HL-60 (cell line): ENCODE measurements around the gene RPL13A.
A peak's percentile ranks its signal among the peaks of the same experiment; 100 is the strongest.

Experiments used
- DNase-seq, 2 experiments: peaks; one replicate each; pipeline ENCODE4 v3.0.0-alpha.2; 2010 to 2020; ENCODE audit warnings: low read depth in 1 of 2, low spot score in 1 of 2
- H3K27ac ChIP-seq: fragments of 250-450 bp; sonication (Bioruptor Pico); replicated peaks from 2 replicates; pipeline ENCODE4 v1.5.1; 2020; ENCODE audit warnings: mild to moderate bottlenecking, moderate library complexity
- H3K27me3 ChIP-seq: fragments of 250-450 bp; sonication (Bioruptor Pico); 2 replicates; pipeline ENCODE4 v1.5.1; 2021; ENCODE audit warnings: mild to moderate bottlenecking, moderate library complexity; ENCODE audit not compliant: insufficient read depth, poor library complexity, severe bottlenecking
- H3K4me3 ChIP-seq: replicated peaks from 2 replicates; pipeline ENCODE4 v1.5.1; 2011; ENCODE audit warnings: mild to moderate bottlenecking, control low read depth, low read length; ENCODE audit not compliant: insufficient read depth
- CTCF ChIP-seq: IDR thresholded peaks from one replicate; pipeline ENCODE4 v1.5.1; 2011; ENCODE audit warnings: low read length, control low read depth, inconsistent platforms; ENCODE audit not compliant: insufficient read depth
- GABPA ChIP-seq: IDR thresholded peaks from 2 replicates; pipeline ENCODE4 v1.6.1; 2012; ENCODE audit warnings: low read depth
- POLR2AphosphoS5 ChIP-seq: IDR thresholded peaks from 2 replicates; pipeline ENCODE4 v1.6.1; 2012; ENCODE audit warnings: low read depth
- REST ChIP-seq: IDR thresholded peaks from 2 replicates; pipeline ENCODE4 v1.6.1; 2012; ENCODE audit warnings: low read depth; ENCODE audit not compliant: insufficient replicate concordance
- SPI1 ChIP-seq: IDR thresholded peaks from 2 replicates; pipeline ENCODE4 v1.6.1; 2012; ENCODE audit warnings: low read depth, mild to moderate bottlenecking, borderline replicate concordance

The RPL13A gene

GRCh38 chr19:49497789-49498103 lies 10.3 kb downstream of the RPL13A start:
- no peak overlapping the region; the same call in 1 of the 2 replicates for H3K27ac ChIP-seq
- no peak for DNase-seq
- no peak for TF ChIP-seq GABPA
- TF ChIP-seq POLR2AphosphoS5 = no peak
- no peak for TF ChIP-seq SPI1
- TF ChIP-seq CTCF = no peak
- TF ChIP-seq REST = no peak

GRCh38 chr19:49498475-49498874 lies 11.1 kb downstream of the RPL13A start:
- Histone ChIP-seq H3K27me3 (no peaks in the 10 kb centered on the region), H3K4me3 (peak overlapping the region; percentile 20), H3K27ac (no peak overlapping the region)
- DNase-seq = no peak
- TF ChIP-seq REST = no peak
- no peak for TF ChIP-seq GABPA
- no peak for TF ChIP-seq SPI1
- peak; percentile 38; the same call in 1 of the 2 replicates for TF ChIP-seq POLR2AphosphoS5
- no peak for TF ChIP-seq CTCF

More at GRCh38 chr19:49497789-49498103, 10.3 kb downstream of the RPL13A start:
- Histone ChIP-seq H3K27me3 (no peaks in the 10 kb centered on the region), H3K4me3 (peak overlapping the region; percentile 81)

- peak overlapping the region; percentile 20; the same call in 1 of the 2 replicates for H3K4me3 ChIP-seq
- no peak for DNase-seq
- H3K27ac ChIP-seq = no peak overlapping the region
- H3K27me3 ChIP-seq = no peaks in the 10 kb centered on the region
- TF ChIP-seq SPI1 (no peak), POLR2AphosphoS5 (no peak), REST (no peak), GABPA (no peak), CTCF (no peak)
Observed at GRCh38 chr19:49499030-49499670, 11.7 kb downstream of the RPL13A start.
